Uterus (tissue), 4 donors: ENCODE measurements around the gene BABAM2. TPM values are rescaled to one million over a fixed set of nuclear protein-coding genes. Genes with fewer than 3 reads are reported as not detected.

ENCODE experiments used
- DNase-seq, 2 donors: peaks; one replicate each; pipeline ENCODE4 v3.0.0-alpha.2; 2019 to 2020
- H3K27ac ChIP-seq, 2 donors: fragments of 200-600 bp; sonication (generic); 1 replicate in 1 of 2; 2 replicates in 1 of 2; pipeline ENCODE4 v1.5.1; 2016 to 2018
- H3K27me3 ChIP-seq, 2 donors: fragments of 200-600 bp; sonication (generic); one replicate each; pipeline ENCODE4 v1.5.1; 2018 to 2019; ENCODE audit warnings: control low read depth in 1 of 2
- H3K36me3 ChIP-seq, 2 donors: fragments of 200-600 bp; sonication (generic); one replicate each; pipeline ENCODE4 v1.5.1; 2019; ENCODE audit warnings: control low read depth in 1 of 2
- H3K4me1 ChIP-seq, 2 donors: fragments of 200-600 bp; sonication (generic); one replicate each; pipeline ENCODE4 v1.5.1; 2018 to 2019; ENCODE audit warnings: control low read depth in 1 of 2
- H3K4me3 ChIP-seq, 2 donors: fragments of 200-600 bp; sonication (generic); 1 replicate in 1 of 2; 2 replicates in 1 of 2; pipeline ENCODE4 v1.5.1; 2018 to 2019; ENCODE audit warnings: mild to moderate bottlenecking in 1 of 2
- H3K9me3 ChIP-seq, 2 donors: fragments of 200-600 bp; sonication (generic); one replicate each; pipeline ENCODE4 v1.5.1; 2019; ENCODE audit warnings: control low read depth in 1 of 2
- CTCF ChIP-seq, 4 experiments: fragments of 200-600 bp in 2 of 4; fragments of 450-650 bp in 2 of 4; sonication (generic) in 2 of 4; IDR thresholded peaks; one replicate each; pipeline ENCODE4 v1.5.1; 2016 to 2019; ENCODE audit warnings: antibody characterized with exemption in 4 of 4, mild to moderate bottlenecking in 2 of 4, moderate library complexity in 1 of 4
- POLR2A ChIP-seq, 2 donors: fragments of 450-650 bp; IDR thresholded peaks; one replicate each; pipeline ENCODE4 v1.6.1; 2016; ENCODE audit warnings: antibody characterized with exemption in 2 of 2, mild to moderate bottlenecking in 1 of 2, moderate library complexity in 1 of 2
- intact Hi-C: fragments of 100-400 bp; cut with DNase I; formaldehyde crosslinking; loops from one replicate; pipeline ENCODE4 v1.15.1; 2023; ENCODE audit warnings: low total_unique reads
- total RNA-seq, 4 donors: library from RNA; depleted of rRNA in 3 of 4; stranded (reverse); fragments of >200 nt in 3 of 4; gene quantifications; one replicate each; pipeline versions ENCODE4 v1.1.0 to v1.2.4, GENCODE V29; 2014 to 2023
- donor health status: DM: yes; HTN: yes; CAD: no.

Gene BABAM2
- total RNA-seq, 4 donors from 2014 or later, result 24.1 to 62.1 (median 32.5) TPM

GRCh38 chr2:28030600-28030999 is 140.1 kb downstream of the BABAM2 start:
- no peaks in the 10 kb centered on the region for H3K9me3 ChIP-seq
- H3K36me3 ChIP-seq, result no peaks in the 10 kb centered on the region
- no peaks in the 10 kb centered on the region for H3K27me3 ChIP-seq
- no peak for DNase-seq
- no peak overlapping the region for H3K4me3 ChIP-seq
- H3K4me1 ChIP-seq, result no peaks in the 10 kb centered on the region
- intact Hi-C loops, result no loop called here
- H3K27ac ChIP-seq, result peak overlapping the region in 1 of 2 donors; percentile 19
- TF ChIP-seq POLR2A (IDR thresholded peaks at IDR 0.05), result no peak
- no peak for TF ChIP-seq CTCF (IDR thresholded peaks at IDR 0.05)

GRCh38 chr2:28032816-28033215 is 142.3 kb downstream of the BABAM2 start:
- Histone ChIP-seq H3K4me3 (no peak overlapping the region), H3K9me3 (no peaks in the 10 kb centered on the region), H3K4me1 (no peaks in the 10 kb centered on the region), H3K27me3 (no peaks in the 10 kb centered on the region), H3K27ac (no peak overlapping the region), H3K36me3 (no peaks in the 10 kb centered on the region)
- DNase-seq, result no peak
- intact Hi-C loops, result no loop called here
- TF ChIP-seq POLR2A (IDR thresholded peaks at IDR 0.05), result no peak
- TF ChIP-seq CTCF (IDR thresholded peaks at IDR 0.05), result no peak

- Histone ChIP-seq H3K27me3 (no peaks in the 10 kb centered on the region), H3K4me3 (no peak overlapping the region), H3K27ac (no peak overlapping the region), H3K9me3 (no peaks in the 10 kb centered on the region), H3K36me3 (no peaks in the 10 kb centered on the region), H3K4me1 (no peaks in the 10 kb centered on the region)
- TF ChIP-seq POLR2A (IDR thresholded peaks at IDR 0.05) (no peak), CTCF (IDR thresholded peaks at IDR 0.05) (no peak)
- intact Hi-C loops, result no loop called here
- no peak for DNase-seq
These were observed 144.2 kb downstream of the BABAM2 start for GRCh38 chr2:28034696-28035095.

GRCh38 chr2:28035163-28035690 is 144.7 kb downstream of the BABAM2 start:
- Histone ChIP-seq H3K4me3 (no peak overlapping the region), H3K36me3 (no peaks in the 10 kb centered on the region), H3K27ac (no peak overlapping the region), H3K4me1 (no peaks in the 10 kb centered on the region), H3K27me3 (no peaks in the 10 kb centered on the region), H3K9me3 (no peaks in the 10 kb centered on the region)
- TF ChIP-seq CTCF (IDR thresholded peaks at IDR 0.05) (no peak), POLR2A (IDR thresholded peaks at IDR 0.05) (no peak)
- intact Hi-C loops, result no loop called here
- DNase-seq, result no peak

- Histone ChIP-seq H3K27me3 (no peaks in the 10 kb centered on the region), H3K36me3 (no peaks in the 10 kb centered on the region), H3K9me3 (no peaks in the 10 kb centered on the region), H3K4me3 (no peak overlapping the region), H3K4me1 (no peaks in the 10 kb centered on the region), H3K27ac (peak overlapping the region in 1 of 2 donors; percentile 5)
- DNase-seq, result no peak
- intact Hi-C loops, result no loop called here
- TF ChIP-seq POLR2A (IDR thresholded peaks at IDR 0.05), result no peak
These were observed 145.3 kb downstream of the BABAM2 start for GRCh38 chr2:28035816-28036215.

GRCh38 chr2:28036307-28036706 is 145.8 kb downstream of the BABAM2 start:
- H3K4me1 ChIP-seq, result no peaks in the 10 kb centered on the region
- TF ChIP-seq POLR2A (IDR thresholded peaks at IDR 0.05), result no peak
- no peak for TF ChIP-seq CTCF (IDR thresholded peaks at IDR 0.05)
- H3K9me3 ChIP-seq, result no peaks in the 10 kb centered on the region
- intact Hi-C loops, result no loop called here
- no peak overlapping the region for H3K4me3 ChIP-seq
- H3K36me3 ChIP-seq, result no peaks in the 10 kb centered on the region
- no peaks in the 10 kb centered on the region for H3K27me3 ChIP-seq
- peak overlapping the region; percentile 5 to 6 for H3K27ac ChIP-seq
- DNase-seq, result no peak
